NCI-H526 (cell line): ENCODE measurements around the gene PHETA1.
"Not testable (repeated sequence)": the region's sequence is repeated elsewhere in the genome, so short reads cannot be mapped to it uniquely, and the experiment has no call there.

Experiments used
- DNase-seq, 2 experiments: peaks; one replicate each; lab custom pipeline; 2025; lab: John Stamatoyannopoulos, UW

The PHETA1 gene

DNA sequence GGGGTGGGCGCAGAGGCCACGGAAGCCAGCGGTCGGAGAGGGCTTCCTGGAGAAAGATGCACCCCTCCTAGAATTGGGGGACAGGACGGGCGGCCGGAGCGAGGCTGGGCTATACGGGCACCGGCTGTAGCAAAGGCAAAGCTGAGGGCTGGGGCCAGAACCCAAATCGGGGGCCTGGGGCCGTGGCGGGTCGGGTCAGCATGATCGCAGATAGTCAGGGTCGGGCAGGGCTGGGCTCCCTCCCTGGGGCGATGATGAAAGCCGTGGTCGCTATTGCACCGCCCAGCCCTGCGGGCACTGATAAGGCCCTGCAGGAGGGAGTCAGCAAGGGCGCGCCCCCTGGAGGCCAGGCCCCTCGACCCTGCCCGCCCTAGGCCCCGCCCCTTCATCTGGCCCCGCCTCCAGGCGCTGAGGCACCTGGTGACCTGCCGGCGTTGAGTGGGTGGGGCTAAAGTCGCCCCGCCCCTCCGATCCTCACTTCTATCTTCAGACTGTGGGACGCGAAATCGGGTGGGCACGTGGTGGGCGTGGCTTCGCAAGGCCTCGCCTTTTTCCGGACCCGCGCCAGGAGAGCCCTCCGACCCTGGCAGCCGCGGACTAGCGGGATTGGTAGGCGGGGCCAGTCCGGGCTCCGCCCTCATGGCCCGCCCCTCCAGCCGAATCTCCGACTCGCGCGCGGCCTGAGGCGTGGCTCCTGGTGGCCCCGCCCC, 36.4 kb upstream of the PHETA1 start:
- peak; percentile 90 to 97 for DNase-seq

DNA sequence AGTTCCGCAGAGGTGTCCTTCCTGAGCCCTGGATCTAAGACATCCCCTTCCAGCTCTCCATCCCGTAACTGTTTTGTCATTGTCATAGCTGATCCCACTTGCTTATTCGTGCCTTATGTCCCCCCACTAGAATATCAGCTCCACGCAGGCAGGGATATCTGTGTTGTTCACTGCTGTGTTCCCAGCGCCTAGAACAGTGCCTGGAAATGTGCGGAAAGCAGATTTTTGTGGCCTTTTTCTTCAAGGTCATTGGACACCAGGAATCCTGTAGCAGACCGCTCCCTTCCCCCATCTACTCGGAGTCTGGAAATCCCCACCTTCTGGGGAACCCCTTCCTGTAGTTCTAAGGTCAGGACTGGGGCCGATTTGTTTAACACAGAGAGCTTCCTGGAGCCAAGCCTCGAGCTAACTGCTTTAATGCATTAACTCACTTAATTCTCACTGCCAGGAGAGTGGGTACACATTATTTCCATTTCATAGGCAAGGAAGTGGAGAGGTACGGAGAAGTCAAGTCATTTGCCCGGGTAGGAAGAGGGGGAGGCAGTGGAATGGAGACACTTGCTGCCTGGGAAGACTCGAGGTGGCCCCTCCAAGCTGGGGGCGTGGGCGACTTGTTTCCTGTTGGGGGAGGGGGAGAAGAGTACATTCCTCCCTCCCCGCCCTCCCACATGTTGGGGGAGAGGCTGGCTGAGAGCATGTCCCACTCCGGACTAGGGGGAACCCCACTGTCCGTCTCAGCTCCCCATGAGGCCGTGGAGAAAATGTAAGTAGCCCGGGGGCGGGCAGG, 35.7 kb upstream of the PHETA1 start:
- DNase-seq: peak in 1 of 2 experiments; percentile 27

DNA sequence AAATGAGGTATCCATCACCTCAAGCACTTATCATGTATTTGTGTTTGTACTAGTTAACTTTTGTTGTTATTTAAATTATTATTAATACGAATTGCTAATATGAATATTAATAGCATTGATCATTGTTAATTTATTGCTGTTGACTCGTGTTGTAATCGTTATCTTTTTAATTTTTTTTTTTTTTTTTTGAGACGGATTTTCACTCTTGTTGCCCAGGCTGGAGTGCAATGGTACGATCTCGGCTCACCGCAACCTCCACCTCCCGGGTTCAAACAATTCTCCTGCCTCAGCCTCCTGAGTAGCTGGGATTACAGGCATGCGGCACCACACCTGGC, 33.6 kb upstream of the PHETA1 start:
- not testable (repeated sequence) for DNase-seq

DNA sequence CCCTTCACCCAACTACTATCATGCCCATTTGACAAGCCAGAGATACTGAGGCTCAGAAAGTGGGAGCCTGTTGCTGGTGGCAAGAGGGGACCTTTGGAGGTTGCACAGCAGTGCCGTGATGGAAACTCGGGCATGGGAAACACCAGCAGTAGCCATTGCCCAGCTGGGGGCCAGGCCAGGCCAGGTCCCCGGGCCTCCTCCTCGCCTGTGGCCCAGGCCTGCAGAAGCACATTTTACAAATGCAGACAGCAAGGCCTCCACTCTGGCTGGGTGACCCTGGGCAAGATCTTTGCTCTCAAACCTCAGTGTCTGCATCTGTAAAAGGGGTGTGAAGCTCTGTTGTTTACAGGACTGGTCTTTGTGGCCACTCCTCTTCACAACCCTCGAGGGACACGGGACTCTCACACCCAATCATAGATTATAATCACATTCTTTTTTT, 32.3 kb upstream of the PHETA1 start:
- no peak for DNase-seq

DNA sequence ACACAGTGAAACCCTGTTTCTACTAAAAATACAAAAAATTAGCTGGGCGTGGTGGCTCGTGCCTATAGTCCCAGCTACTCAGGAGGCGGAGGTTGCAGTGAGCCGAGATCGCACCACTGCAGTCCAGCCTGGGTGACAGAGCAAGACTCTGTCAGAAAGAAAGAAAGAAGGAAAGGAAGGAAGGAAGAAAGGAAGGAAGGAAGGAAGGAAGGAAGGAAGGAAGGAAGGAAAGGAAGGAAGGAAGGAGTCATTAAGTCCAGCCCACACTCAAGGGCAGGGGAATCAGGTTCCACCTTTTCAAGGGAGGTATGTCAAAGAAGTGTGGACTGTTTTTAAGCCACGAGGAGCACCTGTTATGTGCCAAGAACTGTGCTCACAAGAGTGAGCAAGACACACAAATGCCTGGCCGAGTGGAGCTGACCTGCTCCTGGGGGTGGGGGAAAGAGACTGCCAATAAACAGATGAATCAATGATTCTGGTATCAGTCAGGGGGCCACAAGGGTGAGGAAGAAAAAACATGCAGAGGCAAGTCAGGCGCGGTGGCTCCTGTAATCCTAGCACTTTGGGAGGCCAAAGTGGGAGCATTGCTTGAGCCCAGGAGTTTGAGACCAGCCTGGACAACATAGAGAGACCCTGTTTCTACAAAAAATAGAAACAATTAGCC, 31.0 kb upstream of the PHETA1 start:
- DNase-seq: not testable (repeated sequence)

DNA sequence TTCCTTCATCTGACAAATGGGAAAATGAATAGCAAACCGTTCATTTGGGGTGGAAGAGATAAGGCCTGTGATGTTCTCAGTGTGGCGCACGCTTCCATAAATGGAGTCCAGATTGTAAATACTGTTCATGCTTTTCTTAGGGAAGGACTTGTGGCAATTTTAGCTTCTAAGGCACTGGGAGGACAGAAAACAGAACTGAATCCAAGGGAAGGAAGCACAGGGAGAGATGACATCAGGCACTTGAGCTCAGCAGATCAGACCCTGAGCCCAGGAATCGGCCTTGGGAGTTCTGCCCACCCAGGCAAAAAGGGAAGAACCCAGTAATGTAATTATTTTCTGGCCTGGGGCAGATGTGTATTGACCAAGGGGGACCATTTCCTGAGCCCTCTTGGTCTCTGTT, 29.6 kb upstream of the PHETA1 start:
- DNase-seq: no peak

DNA sequence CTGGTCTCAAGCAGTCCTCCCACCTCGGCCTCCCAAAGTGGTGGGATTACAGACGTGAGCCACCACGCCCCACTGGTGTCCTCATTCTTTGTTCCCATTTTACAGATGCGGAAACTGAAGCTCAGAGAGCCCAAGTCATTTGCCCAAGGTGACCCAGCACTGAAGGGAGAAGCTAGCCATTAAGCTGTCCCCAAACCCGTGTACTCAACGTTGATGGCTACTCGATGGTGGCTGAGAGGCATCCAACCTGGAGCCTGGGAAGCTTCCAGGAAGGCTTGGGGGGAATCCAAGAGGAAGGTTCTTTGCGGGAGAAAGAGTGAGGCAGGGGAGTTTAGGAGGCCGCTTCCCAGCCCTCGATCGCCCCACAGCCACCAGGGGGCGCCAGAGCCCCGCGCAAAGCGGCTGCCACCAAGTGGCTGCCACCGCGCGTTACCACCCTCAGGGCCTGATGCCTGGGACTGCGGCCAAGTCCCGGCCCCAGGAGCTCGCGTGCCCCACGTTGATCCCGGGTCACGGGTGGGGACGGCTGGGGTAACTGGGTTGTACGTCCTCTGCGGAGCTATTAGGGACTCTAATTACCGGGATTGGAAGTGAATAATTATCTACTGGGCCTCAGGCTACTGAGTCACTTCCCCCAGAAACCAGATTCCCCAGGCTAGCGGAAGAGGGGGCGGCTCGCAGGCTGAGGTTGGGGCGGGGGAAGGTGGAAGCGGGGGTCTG, 28.0 kb upstream of the PHETA1 start:
- peak; percentile 20 to 86 for DNase-seq

DNA sequence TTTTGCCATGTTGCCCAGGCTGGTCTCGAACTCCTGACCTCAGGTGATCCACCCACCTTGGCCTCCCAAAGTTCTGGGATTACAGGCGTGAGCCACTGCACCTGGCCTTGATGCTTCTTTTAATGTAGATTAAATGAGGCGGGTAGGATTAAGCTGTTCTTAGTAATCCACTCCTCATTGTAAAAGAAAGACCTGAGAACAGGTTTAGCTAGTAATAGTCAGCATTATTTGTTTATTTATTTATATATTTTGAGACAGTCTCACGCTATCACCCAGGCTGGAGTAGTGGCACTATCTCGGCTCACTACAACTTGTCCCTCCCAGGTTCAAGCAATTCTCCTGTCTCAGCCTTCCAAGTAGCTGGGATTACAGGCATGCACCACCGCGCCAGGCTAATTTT, 27.4 kb upstream of the PHETA1 start:
- not testable (repeated sequence) for DNase-seq

DNA sequence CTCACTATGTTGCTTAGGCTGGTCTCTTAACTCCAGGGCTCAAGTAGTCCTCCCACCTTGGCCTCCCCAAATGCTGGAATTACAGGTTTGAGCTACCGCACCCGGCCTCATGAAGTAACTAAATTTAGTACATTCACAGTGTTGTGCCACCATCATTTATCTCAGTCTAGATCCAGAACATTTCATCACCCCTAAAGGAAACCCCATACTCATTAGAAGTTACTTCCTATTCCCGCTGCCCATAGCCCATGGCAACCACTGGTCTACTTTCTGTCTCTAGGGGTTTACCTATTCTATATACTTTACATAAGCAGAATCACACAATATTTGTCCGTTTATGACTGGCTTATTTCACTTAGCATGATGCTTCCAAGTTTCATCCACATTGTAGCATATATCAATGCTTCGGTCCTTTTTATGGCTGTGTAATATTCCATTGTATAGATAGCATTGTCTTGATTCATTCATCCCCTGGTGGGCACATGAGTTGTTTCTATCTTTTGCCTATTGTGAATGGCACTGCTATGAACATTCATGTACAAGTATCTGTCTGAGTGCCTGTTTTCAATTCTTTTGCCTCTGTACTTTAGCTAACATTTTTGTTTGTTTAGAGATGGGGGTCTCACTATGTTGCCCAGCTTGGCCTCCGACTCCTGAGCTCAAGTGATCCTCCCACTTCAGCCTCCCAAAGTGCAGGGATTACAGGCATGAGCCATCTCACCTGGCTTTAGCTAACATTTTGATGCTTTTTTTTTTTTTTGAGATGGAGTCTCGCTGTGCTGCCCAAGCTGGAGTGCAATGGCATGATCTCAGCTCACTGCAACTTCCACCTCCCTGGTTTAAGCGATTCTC, 26.7 kb upstream of the PHETA1 start:
- no peak for DNase-seq

DNA sequence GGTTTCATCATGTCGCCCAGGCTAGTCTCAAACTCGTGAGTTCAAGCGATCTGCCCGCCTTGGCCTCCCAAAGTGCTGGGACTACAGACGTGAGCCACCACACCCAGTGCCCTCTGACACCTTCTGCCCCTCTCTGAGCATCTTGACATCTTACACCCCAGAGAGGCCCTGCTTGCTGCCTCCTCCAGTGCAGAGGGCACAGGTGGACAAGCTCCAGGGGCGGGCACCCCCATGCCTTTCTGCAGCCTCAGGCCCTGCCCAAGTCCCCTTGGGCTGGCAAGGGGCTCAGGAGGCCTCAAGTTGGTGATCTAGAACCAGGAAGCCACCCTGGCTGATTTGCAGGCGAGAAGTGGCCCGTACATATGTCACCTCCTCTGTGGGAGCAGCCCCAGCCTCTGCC, 25.6 kb upstream of the PHETA1 start:
- no peak for DNase-seq

DNA sequence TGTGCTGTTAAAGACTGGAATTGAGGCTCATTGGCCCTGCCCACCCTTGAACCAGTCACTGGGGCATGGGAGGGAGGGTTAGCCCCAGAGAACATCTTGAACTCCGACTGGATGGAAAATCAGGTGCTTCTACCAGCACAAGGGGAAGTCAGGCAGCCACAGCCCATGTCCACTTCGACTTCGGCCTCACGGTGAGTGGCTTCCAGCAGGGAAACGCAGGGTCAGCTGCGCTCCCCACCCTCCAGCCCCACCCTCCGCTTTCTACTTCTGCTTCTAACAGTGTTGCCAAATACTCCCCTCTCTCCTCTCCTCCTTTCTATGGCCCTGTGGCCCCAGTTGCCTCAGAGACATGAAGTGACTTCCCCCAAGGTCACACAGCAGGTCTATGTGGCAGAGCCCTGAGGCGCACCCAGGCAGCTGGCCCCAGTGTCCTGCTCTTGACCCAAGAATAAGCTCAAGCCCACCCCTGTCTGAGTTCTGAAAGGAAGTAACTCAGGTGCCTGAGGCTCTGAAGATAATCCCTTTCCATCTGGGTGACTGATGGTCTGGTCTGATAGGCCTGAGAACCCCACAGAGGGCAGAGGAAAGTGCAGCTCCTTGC, 24.9 kb upstream of the PHETA1 start:
- no peak for DNase-seq

DNA sequence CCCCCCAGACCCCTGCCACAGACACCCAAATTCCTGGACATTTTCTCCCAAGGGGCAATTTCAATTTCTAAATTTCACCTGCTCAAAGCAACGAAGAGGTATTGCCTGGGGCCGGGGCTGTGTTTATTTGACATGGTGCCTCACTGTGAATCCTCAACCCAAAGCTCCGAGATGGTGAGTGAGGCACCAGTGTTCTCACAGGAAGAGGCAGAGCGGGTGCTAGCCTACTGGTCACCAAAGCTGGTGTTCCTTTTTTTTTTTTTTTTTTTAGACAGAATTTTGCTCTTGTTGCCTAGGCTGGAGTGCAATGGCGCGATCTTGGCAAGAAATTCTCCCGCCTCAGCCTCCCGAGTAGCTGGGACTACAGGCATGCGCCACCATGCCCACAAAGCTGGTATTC, 22.0 kb upstream of the PHETA1 start:
- DNase-seq: no peak

DNA sequence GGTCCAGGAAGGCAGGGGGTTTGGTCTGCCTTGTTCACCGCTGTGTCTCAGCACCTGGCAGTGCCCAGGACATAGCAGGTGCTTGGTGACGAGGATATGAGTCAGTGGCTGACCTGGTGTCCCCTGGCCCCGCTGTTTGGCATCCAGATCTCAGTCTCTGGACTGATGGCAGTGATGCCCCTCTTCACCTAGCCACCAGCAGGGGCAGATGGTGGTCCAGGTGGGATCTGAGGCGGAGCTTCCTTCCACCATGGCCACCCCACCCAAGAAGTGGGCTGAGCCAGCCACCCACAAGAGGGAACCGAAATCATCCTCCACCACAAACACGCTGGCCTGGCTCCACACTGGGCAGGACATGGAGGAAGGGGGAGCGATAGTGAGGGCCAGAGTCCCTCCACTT, 20.7 kb upstream of the PHETA1 start:
- DNase-seq: no peak

DNA sequence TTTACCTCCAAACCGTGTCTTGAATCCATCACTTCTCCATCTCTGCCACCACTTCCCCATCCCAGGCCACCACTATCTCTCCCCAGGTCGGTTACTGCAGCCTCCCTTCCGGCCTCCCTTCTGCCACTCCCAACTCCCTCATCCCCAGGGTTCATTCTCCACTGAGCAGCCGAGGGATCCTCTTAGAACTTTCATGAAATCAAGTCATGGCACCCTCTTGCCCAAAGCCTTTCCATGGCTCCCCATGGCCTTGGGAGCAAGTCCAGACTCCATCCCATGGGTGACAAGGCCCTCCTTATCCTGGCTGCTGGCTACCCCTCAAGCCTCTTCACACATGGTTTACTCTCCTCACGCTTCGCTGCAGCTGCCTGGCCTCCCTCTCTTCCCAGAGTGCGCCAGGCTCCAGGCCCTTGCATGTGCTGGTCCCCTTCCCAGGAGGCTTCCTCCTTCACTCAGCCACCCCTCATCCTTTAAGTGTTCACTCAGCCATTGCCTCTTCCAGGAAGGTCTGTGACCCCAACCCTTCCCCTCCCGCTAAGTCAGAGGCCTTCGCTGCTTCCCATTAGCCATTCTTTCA, 18.9 kb upstream of the PHETA1 start:
- no peak for DNase-seq

DNA sequence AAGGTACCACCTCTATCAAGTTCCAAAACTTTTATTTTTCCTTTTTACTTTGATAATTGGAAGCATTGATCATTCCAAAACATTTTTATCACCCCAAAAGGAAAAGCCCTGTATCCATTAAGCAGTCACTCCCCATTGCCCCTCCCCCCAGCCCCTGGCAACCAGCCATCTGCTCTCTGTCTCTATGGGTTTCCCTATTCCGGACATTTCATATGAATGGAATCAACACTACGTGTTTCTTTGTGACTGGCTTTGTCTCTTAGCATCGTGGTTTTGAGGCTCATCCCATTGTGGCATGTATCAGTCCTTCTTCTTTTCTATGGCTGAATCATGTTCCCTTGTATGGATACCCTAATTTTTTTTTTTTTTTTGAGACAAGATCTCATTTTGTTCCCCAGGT, 18.0 kb upstream of the PHETA1 start:
- DNase-seq: no peak

DNA sequence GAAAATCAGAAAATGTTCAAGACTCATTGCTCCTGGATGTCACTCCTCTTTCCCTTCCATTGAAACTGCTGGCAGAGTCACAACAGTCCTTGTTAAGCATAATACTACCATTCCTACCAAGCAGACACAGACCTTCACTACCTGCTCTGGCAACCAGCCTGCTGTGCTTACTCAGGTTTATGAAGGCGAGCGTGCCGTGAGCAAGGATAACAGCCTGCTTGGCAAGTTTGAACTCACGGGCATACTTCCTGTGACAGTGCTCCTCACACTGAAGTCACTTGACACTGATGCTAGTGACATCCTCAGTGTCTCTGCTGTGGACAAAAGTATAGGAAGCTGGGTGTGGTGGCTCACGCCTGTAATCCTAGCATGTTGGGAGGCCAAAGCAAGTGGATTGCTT, 15.7 kb upstream of the PHETA1 start:
- no peak for DNase-seq

DNA sequence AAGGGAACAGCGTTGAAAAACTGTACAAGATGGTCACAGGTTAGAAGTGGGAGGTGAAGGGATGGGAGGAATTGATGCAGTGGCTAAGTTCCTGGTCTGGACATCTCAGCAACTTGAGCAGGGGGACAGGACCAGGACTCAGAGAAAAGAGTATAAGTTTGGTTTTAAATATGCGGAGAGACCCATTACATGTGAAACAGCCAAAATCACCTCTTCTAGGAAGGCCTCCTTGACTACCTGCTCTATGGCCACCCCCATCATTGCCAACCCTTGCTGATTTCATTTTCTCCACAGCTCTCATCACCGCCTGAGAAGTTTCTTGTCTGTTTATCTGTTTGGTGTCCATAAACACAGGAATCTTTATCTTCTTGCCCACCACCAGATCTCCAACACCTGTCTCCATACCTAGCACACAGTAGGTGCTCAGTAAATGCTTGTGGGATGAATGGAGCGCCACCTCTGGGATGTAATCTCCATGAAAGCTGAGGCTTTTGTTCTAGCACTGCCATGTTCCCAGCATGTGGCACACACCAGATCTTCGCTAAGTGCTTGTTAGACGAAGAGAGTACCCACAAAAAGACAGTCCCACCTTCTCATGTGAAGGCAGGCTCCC, 11.2 kb upstream of the PHETA1 start:
- no peak for DNase-seq

DNA sequence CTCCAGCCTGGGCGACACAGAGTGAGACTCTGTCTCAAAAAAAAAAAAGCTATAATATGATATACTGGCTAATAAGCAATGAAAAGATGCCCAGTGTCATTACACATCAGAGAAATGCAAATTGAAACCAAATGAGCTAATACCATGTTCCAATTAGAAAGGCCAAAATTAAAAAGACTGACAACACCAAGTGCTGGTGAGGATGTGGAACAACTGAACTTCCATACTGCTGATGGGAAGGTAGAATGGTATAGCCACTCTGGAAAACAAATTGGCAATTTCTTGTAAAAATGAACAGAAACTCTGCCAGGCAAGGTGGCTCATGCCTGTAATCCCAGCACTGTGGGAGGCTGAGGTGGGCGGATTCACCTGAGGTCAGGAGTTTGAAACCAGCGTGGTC, 8.5 kb upstream of the PHETA1 start:
- no peak for DNase-seq

DNA sequence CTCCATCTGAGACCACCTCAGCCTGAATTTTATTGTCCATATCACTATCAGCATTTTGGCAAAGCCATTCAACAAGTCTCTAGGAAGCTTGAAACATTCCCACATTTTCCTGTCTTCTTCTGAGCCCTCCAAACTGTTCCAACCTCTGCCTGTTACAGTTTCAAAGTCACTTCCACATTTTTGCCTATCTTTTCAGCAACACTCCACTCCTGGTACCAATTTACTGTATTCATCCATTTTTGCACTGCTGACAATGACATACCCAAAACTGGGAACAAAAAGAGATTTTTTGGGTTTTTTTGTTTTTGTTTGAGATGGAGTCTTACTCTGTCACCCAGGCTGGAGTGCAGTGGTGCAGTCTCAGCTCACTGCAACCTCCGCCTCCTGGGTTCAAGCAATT, 4.3 kb upstream of the PHETA1 start:
- DNase-seq: not testable (repeated sequence)

DNA sequence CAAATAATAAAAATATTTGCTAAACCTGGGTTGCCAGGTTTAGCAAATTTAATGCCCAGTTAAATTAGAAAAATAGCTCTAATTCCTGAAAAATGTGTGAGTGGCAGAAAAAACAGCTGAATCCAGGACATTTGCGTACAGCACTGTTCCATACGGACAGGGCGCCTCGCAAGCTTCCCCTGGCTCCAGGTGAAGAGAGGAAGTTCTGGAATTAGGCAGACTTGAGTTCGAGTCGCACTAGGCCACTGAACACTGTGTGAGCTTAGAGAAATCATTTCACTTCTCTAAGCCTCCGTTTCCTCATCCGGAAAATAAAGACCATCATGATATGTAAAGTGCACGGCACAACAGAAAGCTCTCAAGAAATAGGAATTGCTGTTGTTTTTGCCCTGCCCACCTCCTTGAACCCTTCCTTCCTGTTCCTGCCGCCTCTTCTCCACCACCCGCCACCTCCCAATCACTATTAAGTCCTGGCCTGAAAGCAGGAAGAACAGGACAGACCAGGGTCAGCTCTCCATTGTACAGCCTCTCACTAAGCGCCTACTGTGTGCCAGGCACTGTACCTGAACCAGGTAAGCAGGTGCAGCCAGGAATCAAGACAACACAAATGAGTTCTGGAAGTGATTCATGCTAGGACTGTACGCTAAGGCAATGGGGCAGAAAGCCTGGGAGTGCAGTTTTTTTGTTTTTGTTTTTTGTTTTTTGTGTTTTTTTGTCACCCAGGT, 763 bp upstream of the PHETA1 start:
- DNase-seq: peak in 1 of 2 experiments; percentile 29
